Right atrium auricular region (tissue), 2 donors: Measurements from ENCODE around the gene CDYL2. TPM values are rescaled to one million over a fixed set of nuclear protein-coding genes. Genes with fewer than 3 reads are reported as not detected.

ENCODE experiments used
- DNase-seq: peaks from one replicate; pipeline ENCODE4 v3.0.0-alpha.2; 2019; ENCODE audit warnings: low spot score
- H3K27ac ChIP-seq, 2 donors: fragments of 200-600 bp; sonication (generic); 1 replicate in 1 of 2; 2 replicates in 1 of 2; pipeline ENCODE4 v1.5.1; 2016 to 2019
- H3K27me3 ChIP-seq, 2 donors: fragments of 200-600 bp; sonication (generic); one replicate each; pipeline versions ENCODE4 v1.5.1 to v1.6.0; 2017 to 2019
- H3K36me3 ChIP-seq: fragments of 200-600 bp; sonication (generic); one replicate; pipeline ENCODE4 v1.5.1; 2016
- H3K4me1 ChIP-seq, 2 donors: fragments of 200-600 bp; sonication (generic); one replicate each; pipeline versions ENCODE4 v1.5.1 to v1.6.0; 2017 to 2019
- H3K4me3 ChIP-seq, 2 donors: fragments of 200-600 bp; sonication (generic); 1 replicate in 1 of 2; 2 replicates in 1 of 2; pipeline ENCODE4 v1.5.1; 2017 to 2019; ENCODE audit warnings: mild to moderate bottlenecking in 1 of 2, moderate library complexity in 1 of 2
- H3K9me3 ChIP-seq, 2 donors: fragments of 200-600 bp; sonication (generic); one replicate each; pipeline ENCODE4 v1.5.1; 2019
- total RNA-seq, 2 donors: library from RNA; depleted of rRNA; stranded (reverse); fragments of >200 nt; gene quantifications; one replicate each; pipeline ENCODE4 v1.1.0, GENCODE V29; 2016
- TF ChIP-seq, protein P1 (sequence below), 2 donors: fragments of 200-600 bp; sonication (generic); IDR thresholded peaks; one replicate each; pipeline ENCODE4 v1.5.1; 2019; ENCODE audit warnings: antibody characterized with exemption in 2 of 2

The CDYL2 gene
- total RNA-seq, 2 donors from 2014 or later, result 1.4 to 2.9 TPM

- TF ChIP-seq, protein P1, sequence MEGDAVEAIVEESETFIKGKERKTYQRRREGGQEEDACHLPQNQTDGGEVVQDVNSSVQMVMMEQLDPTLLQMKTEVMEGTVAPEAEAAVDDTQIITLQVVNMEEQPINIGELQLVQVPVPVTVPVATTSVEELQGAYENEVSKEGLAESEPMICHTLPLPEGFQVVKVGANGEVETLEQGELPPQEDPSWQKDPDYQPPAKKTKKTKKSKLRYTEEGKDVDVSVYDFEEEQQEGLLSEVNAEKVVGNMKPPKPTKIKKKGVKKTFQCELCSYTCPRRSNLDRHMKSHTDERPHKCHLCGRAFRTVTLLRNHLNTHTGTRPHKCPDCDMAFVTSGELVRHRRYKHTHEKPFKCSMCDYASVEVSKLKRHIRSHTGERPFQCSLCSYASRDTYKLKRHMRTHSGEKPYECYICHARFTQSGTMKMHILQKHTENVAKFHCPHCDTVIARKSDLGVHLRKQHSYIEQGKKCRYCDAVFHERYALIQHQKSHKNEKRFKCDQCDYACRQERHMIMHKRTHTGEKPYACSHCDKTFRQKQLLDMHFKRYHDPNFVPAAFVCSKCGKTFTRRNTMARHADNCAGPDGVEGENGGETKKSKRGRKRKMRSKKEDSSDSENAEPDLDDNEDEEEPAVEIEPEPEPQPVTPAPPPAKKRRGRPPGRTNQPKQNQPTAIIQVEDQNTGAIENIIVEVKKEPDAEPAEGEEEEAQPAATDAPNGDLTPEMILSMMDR (IDR thresholded peaks at IDR 0.05), result no peak
- DNase-seq, result no peak
- H3K4me3 ChIP-seq, result no peak overlapping the region
- H3K9me3 ChIP-seq, result peaks cover 6 to 32% of the 10 kb centered on the region in 2 donors
- no peaks in the 10 kb centered on the region for H3K27me3 ChIP-seq
- H3K4me1 ChIP-seq, result no peaks in the 10 kb centered on the region
- no peaks in the 10 kb centered on the region for H3K36me3 ChIP-seq
- no peak overlapping the region for H3K27ac ChIP-seq
Measured at GRCh38 chr16:80784951-80785350, 19.4 kb downstream of the CDYL2 start.

- Histone ChIP-seq H3K36me3 (no peaks in the 10 kb centered on the region), H3K27me3 (no peaks in the 10 kb centered on the region), H3K9me3 (peaks cover 6 to 33% of the 10 kb centered on the region in 2 donors), H3K4me3 (no peak overlapping the region), H3K4me1 (no peaks in the 10 kb centered on the region), H3K27ac (no peak overlapping the region)
- TF ChIP-seq, protein P1 (IDR thresholded peaks at IDR 0.05), result no peak
- no peak for DNase-seq
Measured at GRCh38 chr16:80778703-80779102, 25.7 kb downstream of the CDYL2 start.

DNA sequence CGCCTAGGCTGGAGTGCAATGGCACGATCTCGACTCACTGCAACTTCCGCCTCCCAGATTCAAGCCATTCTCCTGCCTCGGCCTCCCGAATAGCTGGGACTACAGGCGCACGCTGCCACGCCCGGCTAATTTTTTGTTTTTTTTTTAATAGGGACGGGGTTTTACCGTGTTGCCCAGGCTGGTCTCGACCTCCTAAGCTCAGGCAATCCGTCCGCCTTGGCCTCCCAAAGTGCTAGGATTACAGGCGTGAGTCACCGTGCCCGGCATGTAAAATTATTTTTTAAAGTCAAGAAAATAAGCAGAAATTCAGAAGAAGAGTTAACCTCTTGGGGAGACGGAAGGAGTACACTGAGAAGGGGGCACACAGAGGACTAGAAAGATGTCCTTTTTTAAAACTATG, 27.5 kb downstream of the CDYL2 start:
- H3K27me3 ChIP-seq, result no peaks in the 10 kb centered on the region
- H3K4me3 ChIP-seq, result no peak overlapping the region
- no peaks in the 10 kb centered on the region for H3K4me1 ChIP-seq
- TF ChIP-seq, protein P1 (IDR thresholded peaks at IDR 0.05), result no peak
- H3K36me3 ChIP-seq, result no peaks in the 10 kb centered on the region
- H3K27ac ChIP-seq, result no peak overlapping the region
- H3K9me3 ChIP-seq, result peaks cover 6 to 34% of the 10 kb centered on the region in 2 donors
- no peak for DNase-seq

GRCh38 chr16:80775450-80775849, 28.9 kb downstream of the CDYL2 start:
- Histone ChIP-seq H3K36me3 (no peaks in the 10 kb centered on the region), H3K9me3 (peaks cover 0 to 32% of the 10 kb centered on the region in 2 donors), H3K27ac (no peak overlapping the region), H3K4me3 (no peak overlapping the region), H3K4me1 (no peaks in the 10 kb centered on the region), H3K27me3 (no peaks in the 10 kb centered on the region)
- TF ChIP-seq, protein P1 (IDR thresholded peaks at IDR 0.05), result no peak
- no peak for DNase-seq

DNA sequence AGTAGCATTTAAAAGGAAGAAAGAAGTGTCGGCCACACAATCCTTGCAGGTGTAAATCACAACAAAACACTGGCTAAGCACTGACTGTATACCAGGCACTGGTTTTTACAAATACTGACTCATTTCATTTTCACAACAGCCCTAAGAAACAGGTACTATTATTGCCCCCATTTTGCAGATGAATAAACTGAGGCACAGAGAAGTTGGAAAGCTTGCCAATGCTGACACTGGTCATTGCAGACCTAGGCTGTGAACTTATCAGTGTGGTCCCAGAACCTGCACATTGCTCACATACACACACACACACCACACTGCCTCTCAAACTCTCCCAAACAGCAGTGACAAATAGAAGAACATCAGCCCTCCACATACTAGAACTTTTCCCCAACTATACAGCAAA, 37.6 kb downstream of the CDYL2 start:
- TF ChIP-seq, protein P1 (IDR thresholded peaks at IDR 0.05), result no peak
- peaks cover 0 to 32% of the 10 kb centered on the region in 2 donors for H3K9me3 ChIP-seq
- no peaks in the 10 kb centered on the region for H3K27me3 ChIP-seq

DNA sequence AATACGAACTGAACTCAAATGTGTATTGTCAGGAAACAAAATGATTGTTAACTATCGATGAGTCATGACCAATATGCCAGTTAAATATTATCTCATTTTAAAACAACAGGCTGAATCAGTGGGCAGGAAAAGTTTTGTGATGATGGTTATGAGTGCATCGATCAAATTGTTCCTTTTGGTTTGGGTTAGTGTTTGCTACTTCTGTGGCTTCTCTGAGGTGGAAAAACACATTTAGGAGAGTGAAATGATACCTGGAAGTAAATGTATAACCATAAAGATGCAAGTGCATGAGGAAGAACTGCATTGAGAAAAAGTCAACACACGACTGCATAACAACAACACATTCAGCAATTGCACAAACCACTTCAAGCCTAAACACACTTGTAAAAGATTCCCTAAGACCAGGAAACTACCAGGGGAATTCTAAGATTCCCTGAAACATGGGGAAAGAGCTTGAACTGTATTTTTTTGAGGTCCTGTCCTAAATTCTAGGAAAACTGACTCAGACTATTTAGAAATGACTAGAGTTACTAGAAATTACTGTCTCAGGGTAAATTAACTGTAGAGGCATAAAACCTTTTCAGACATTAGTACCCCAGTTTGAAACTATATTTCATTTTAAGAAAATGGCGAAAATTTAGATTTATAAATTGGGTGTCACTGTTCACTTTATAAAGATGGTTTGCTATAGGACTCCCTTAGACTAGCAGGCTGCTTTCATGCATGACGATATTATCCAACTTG, 44.8 kb downstream of the CDYL2 start:
- Histone ChIP-seq H3K9me3 (no peaks in the 10 kb centered on the region), H3K36me3 (no peaks in the 10 kb centered on the region), H3K4me3 (no peak overlapping the region), H3K27me3 (no peaks in the 10 kb centered on the region), H3K27ac (no peak overlapping the region), H3K4me1 (no peaks in the 10 kb centered on the region)
- TF ChIP-seq, protein P1 (IDR thresholded peaks at IDR 0.05), result no peak
- no peak for DNase-seq

More for the DNA sequence above, 37.6 kb downstream of the CDYL2 start:
- Histone ChIP-seq H3K4me1 (no peaks in the 10 kb centered on the region), H3K36me3 (no peaks in the 10 kb centered on the region), H3K27ac (no peak overlapping the region), H3K4me3 (no peak overlapping the region)
- DNase-seq, result no peak
